ENCODE measurements around the gene STX18. TPM values are rescaled to one million over a fixed set of nuclear protein-coding genes. Genes with fewer than 3 reads are reported as not detected.

The STX18 gene
- total RNA-seq, 1 donor from 2014 or later = 20.4 TPM

DNA sequence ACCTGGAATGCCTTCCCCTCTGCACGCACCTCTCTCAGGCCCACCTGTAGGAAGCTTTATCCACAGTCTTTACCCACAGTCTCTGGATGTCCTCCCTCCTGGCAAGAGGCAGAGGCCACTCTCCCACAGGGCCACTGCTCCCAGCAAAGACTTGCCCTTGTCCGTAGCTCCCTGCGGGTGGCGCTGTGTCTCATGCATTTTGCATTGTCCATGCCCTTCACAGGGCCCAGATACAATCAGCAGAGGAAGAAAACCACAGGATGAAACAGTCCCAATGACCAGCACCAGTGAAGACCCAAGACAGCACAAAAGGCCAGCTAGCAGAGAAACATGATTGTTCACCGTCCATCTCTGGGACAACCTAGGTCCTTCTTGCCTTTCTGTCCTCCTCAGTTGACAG is 157.0 kb downstream of the STX18 start:
- Histone ChIP-seq H3K27me3 (no peaks in the 10 kb centered on the region), H3K36me3 (no peaks in the 10 kb centered on the region), H3K4me3 (no peak overlapping the region), H3K27ac (no peak overlapping the region), H3K4me1 (peaks cover 32% of the 10 kb centered on the region), H3K9me3 (no peaks in the 10 kb centered on the region)
- TF ChIP-seq, protein P1, sequence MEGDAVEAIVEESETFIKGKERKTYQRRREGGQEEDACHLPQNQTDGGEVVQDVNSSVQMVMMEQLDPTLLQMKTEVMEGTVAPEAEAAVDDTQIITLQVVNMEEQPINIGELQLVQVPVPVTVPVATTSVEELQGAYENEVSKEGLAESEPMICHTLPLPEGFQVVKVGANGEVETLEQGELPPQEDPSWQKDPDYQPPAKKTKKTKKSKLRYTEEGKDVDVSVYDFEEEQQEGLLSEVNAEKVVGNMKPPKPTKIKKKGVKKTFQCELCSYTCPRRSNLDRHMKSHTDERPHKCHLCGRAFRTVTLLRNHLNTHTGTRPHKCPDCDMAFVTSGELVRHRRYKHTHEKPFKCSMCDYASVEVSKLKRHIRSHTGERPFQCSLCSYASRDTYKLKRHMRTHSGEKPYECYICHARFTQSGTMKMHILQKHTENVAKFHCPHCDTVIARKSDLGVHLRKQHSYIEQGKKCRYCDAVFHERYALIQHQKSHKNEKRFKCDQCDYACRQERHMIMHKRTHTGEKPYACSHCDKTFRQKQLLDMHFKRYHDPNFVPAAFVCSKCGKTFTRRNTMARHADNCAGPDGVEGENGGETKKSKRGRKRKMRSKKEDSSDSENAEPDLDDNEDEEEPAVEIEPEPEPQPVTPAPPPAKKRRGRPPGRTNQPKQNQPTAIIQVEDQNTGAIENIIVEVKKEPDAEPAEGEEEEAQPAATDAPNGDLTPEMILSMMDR (IDR thresholded peaks at IDR 0.05) = no peak
- TF ChIP-seq POLR2AphosphoS5 (IDR thresholded peaks at IDR 0.05; ENCODE audit: insufficient read depth in 1 of 2, low read depth in 1 of 2) (no peak), POLR2A (IDR thresholded peaks at IDR 0.05) (no peak)
- no peak for DNase-seq (ENCODE audit: extremely low spot score in 2 of 2)
- intact Hi-C loops (cut with DNase I) = no loop called here

DNA sequence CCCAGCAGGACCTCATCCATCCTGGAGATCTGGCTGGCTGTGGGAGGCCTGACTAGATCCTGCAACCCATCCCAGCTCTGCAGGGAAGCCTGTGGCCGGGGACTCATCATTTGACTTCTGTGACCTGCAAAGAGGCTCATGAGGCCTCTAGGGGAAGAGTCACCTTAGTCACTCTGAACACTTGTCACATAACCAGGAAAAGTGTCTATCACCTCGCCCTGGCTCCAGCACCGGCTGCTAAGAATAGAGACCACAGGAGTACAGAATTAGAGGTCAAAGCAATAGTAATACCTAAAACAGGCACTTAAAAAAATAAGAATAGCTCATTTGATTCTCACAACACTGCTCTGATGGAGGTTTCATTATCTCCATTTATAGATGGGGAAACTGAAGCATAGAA is 158.8 kb downstream of the STX18 start:
- H3K36me3 ChIP-seq = no peaks in the 10 kb centered on the region
- no peak for DNase-seq (ENCODE audit: extremely low spot score in 2 of 2)
- H3K4me1 ChIP-seq = peaks cover 24% of the 10 kb centered on the region
- TF ChIP-seq POLR2AphosphoS5 (IDR thresholded peaks at IDR 0.05; ENCODE audit: insufficient read depth in 1 of 2, low read depth in 1 of 2) (no peak), POLR2A (IDR thresholded peaks at IDR 0.05) (no peak)
- H3K27me3 ChIP-seq = no peaks in the 10 kb centered on the region
- no peak overlapping the region for H3K4me3 ChIP-seq
- no peak overlapping the region for H3K27ac ChIP-seq
- intact Hi-C loops (cut with DNase I) = no loop called here
- H3K9me3 ChIP-seq = no peaks in the 10 kb centered on the region

DNA sequence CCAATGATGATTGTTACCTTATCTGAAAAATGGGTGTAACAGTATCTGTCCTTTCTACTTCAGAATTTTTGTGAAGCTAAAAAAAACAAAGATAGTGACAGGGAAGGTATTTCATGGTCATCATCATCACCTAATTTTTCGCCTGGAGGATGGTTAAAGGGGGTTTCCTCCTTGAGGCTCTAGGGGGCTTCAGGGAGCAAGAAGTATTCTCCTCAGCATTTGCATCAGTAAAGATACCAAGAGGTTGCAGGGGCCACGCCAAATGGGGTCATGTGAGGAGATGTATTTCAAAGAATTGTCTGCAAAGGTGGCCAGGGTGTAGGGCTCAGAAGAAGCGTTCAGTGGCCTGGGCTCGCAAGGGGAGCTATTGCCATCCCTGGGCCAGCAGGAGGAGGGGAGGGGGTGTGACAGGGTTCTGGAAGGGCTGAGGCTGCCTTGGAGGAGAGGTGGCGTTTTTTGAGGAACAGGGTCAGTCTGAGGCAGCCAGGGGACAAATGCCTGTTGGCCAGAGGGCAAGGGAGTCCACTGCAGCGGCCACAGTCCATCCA is 162.2 kb downstream of the STX18 start:
- H3K4me3 ChIP-seq = no peak overlapping the region
- no peaks in the 10 kb centered on the region for H3K27me3 ChIP-seq
- intact Hi-C loops (cut with DNase I) = no loop called here
- H3K36me3 ChIP-seq = no peaks in the 10 kb centered on the region
- no peaks in the 10 kb centered on the region for H3K9me3 ChIP-seq
- DNase-seq (ENCODE audit: extremely low spot score in 2 of 2) = no peak
- H3K27ac ChIP-seq = no peak overlapping the region
- H3K4me1 ChIP-seq = no peaks in the 10 kb centered on the region
- TF ChIP-seq POLR2A (IDR thresholded peaks at IDR 0.05) (no peak), POLR2AphosphoS5 (IDR thresholded peaks at IDR 0.05; ENCODE audit: insufficient read depth in 1 of 2, low read depth in 1 of 2) (no peak)
- TF ChIP-seq, protein P1 (IDR thresholded peaks at IDR 0.05) = no peak

DNA sequence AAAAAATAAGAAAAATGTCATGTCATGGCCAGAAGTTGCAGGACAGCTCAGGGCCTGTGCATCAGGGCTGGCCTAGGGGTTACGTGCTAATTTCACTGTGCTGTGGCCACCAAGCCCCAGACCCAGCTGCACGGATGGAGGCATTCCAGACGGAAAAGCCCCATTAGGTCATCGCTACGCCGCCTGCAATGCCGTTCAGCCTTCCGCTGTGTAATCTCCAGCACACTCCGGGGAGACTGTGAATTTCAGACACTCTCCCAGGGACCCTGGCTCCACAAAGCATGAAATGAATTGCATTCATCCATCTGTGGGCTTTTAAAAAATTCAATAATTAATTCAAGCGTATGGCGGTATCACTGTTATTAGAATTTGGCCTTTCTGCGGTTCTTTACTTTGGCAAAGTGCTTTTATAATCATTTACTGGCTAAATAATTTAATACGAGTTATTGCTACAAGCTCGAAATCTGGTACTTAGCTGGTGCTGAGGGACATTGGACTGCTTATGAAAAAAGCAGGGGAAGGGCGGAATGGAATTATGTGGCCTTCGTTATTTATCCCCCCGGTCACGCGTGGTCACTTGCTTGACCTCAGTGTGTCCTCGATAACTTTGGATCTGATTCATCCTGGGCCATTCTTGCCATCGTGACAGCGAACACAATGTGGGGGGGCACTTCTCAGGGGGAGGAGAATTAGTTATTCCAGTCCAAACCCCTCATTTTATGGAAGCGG is 164.0 kb downstream of the STX18 start:
- H3K4me3 ChIP-seq = no peak overlapping the region
- DNase-seq (ENCODE audit: extremely low spot score in 2 of 2) = no peak
- H3K4me1 ChIP-seq = no peaks in the 10 kb centered on the region
- H3K9me3 ChIP-seq = no peaks in the 10 kb centered on the region
- intact Hi-C loops (cut with DNase I) = no loop called here
- H3K27me3 ChIP-seq = no peaks in the 10 kb centered on the region
- no peak overlapping the region for H3K27ac ChIP-seq
- H3K36me3 ChIP-seq = no peaks in the 10 kb centered on the region
- TF ChIP-seq, protein P1 (IDR thresholded peaks at IDR 0.05) = no peak
- TF ChIP-seq POLR2A (IDR thresholded peaks at IDR 0.05) (no peak), POLR2AphosphoS5 (IDR thresholded peaks at IDR 0.05; ENCODE audit: insufficient read depth in 1 of 2, low read depth in 1 of 2) (no peak)

DNA sequence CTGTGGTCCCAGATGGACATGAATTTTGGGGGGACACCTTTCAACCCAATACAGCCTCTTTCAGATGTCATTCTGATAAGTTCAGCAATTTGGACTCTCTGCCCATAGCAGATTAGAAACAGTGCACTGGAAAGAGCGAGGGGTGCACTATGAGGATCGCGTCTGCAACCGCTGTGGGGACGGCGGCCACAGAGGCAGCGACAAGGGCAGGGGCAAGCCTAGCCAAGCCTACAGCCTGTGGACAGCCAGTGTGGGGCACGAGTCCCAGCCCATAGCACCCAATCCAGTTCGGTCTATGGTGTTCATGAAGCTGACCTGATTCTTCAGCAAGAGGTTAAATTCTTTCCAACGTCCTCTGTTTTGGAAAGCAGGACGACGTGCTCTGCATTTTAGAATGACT is 164.7 kb downstream of the STX18 start:
- intact Hi-C loops (cut with DNase I) = no loop called here
- no peak for DNase-seq (ENCODE audit: extremely low spot score in 2 of 2)
- Histone ChIP-seq H3K36me3 (no peaks in the 10 kb centered on the region), H3K9me3 (no peaks in the 10 kb centered on the region), H3K4me3 (no peak overlapping the region), H3K4me1 (no peaks in the 10 kb centered on the region), H3K27me3 (no peaks in the 10 kb centered on the region), H3K27ac (no peak overlapping the region)
- TF ChIP-seq POLR2A (IDR thresholded peaks at IDR 0.05) (no peak), POLR2AphosphoS5 (IDR thresholded peaks at IDR 0.05; ENCODE audit: insufficient read depth in 1 of 2, low read depth in 1 of 2) (no peak)
- TF ChIP-seq, protein P1 (IDR thresholded peaks at IDR 0.05) = no peak
